Measurements from ENCODE around the gene TMEM87B.
"Not testable (repeated sequence)": the region's sequence is repeated elsewhere in the genome, so short reads cannot be mapped to it uniquely, and the experiment has no call there.

The TMEM87B gene

DNA sequence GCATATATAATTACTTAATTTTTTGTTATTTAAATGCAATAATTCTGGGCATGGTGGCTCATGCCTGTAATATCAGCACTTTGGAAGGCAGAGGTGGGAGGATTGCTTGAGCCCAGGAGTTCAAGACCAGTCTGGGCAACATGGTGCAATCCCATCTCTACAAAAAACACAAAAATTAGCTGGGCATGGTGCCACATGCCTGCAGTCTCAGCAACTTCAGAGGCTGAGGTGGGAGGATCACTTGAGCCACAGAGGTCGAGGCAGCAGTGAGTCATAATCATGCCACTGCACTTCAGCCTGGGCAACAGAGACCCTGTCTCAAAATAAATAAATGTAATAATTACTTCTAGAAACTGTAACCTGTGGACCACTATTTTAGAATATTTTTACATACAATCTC is 21.5 kb upstream of the TMEM87B start:
- no peak for DNase-seq (ENCODE audit: low read depth, low spot score)

DNA sequence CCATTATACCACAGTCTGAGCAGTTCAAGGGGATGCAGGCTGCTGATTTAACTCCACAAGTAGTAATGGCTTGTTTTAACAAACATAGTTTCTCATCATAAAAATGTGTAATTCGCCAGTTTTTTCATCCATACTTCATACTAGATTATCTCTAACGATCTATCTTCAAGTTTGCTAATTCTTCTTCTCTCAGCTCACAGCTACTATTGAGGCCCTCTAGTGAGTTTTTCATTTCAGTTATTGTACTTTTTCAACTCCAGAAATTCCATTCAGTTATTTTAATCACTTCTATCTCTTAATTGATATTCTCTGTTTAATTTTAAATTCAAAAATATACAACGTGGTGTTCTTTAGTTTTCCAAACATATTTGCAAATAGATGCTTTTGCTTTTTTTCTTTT is 20.1 kb upstream of the TMEM87B start:
- DNase-seq (ENCODE audit: low read depth, low spot score), result no peak

DNA sequence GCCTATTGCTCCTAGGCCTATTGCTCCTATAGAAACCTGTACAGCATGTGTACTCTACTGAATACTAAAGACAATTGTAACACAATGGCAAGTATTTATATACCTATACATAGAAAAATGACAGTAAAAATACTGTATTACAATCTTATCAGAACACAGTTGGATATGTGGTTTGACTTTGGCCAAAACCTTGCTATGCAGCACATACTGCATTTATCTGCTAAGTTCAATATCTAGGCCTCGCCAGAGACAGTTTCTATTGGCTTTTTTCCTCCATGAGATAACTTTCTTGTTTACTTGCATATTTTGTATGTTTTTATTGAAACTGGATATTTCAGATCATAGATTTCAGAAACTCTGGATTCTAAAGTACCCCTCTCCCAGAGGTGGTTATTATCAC is 19.3 kb upstream of the TMEM87B start:
- DNase-seq (ENCODE audit: low read depth, low spot score), result no peak

DNA sequence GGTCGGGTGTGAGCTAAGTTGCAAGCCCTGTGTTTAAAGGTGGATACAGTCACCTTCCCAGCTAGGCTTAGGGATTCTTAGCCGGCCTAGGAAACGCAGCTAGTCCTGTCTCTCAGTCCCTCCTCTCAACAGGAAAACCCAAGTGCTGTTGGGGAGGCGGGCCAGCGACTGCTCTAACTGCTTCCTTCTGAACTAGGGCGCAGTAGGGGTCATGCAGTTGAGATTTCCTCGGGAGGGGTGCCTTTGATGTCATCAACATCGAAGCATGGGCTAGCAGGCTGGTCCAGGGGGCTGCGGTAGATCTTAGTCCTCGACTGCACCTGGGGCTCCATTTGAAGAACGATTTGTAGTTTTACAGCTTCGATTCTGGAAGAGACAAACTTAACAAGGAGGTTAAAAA is 15.5 kb upstream of the TMEM87B start:
- not testable (repeated sequence) for DNase-seq (ENCODE audit: low read depth, low spot score)

DNA sequence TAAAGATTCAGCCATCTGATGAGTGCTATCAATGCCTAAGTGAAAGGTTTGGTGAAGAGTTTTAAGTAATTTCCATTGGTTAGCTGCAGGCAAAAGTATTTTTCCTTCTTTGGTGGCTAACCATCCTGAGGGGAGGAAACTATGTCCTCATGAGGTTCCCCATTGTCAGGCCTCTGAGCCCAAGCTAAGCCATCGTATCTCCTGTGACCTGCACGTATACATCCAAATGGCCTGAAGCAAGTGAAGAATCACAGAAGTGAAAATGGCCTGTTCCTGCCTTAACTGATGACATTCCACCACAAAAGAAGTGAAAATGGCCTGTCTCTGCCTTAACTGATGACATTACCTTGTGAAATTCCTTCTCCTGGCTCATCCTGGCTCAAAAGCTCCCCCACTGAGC is 15.0 kb upstream of the TMEM87B start:
- not testable (repeated sequence) for DNase-seq (ENCODE audit: low read depth, low spot score)

DNA sequence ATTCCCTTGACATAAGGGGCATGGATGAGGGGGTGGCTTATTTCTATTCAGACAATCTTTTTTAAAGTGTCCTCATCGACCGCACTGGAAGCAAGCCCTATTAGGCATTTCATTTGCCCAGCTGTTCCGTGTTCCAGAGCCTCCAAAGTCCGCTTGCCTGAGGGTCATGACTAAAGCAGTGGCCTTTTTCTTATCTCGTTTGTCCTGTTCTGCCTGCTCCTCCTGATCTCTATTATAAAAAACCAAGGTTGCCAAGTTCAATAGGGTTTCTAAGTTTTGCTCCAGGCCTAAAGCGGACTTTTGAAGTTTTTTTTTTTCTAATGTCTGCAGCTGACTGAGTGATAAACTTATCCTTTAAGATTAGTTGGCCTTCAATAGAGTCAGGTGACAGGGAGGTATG is 13.6 kb upstream of the TMEM87B start:
- not testable (repeated sequence) for DNase-seq (ENCODE audit: low read depth, low spot score)

DNA sequence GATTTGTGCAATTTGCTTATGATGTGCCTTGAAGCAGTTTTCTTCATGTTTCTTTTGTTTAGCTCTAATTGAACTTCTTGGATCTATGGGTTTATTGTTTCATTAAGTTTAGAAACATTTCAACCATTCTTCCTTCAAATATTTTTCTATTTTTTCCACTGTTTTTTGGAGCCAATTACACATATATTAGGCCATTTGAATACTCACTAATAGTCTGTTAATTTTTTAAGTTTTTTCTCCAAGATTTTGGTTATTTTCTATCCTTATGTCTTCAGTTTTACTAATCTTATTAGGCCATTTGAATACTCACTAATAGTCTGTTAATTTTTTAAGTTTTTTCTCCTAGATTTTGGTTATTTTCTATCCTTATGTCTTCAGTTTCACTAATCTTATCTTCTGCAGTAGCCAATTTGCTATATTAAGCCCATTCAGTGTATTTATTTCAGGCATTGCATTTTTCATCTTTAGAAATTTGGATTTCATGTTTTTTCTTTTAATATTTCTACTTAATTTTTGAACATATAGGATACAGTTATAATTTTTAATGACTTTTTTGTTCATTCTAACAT is 9.5 kb upstream of the TMEM87B start:
- no peak for DNase-seq (ENCODE audit: low read depth, low spot score)

DNA sequence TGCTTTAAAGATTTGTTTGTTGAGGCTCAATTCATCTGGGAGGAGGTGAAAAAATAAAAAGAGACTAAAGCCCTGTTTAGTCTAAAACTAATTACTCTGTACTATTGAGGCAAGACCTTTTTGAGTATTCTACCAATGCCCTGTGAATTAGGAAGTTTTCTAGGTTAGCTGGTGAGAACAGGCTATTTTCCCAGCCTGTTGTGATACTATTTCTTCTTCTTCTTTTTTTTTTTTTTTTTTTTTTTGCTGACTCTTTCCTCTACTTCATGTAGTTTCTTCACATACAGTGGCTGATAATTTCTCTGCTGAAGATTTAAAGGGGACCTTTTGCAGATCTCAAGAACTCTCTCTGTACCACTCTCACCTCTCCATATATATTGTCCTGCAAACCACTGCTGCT is 8.8 kb upstream of the TMEM87B start:
- DNase-seq (ENCODE audit: low read depth, low spot score), result no peak

DNA sequence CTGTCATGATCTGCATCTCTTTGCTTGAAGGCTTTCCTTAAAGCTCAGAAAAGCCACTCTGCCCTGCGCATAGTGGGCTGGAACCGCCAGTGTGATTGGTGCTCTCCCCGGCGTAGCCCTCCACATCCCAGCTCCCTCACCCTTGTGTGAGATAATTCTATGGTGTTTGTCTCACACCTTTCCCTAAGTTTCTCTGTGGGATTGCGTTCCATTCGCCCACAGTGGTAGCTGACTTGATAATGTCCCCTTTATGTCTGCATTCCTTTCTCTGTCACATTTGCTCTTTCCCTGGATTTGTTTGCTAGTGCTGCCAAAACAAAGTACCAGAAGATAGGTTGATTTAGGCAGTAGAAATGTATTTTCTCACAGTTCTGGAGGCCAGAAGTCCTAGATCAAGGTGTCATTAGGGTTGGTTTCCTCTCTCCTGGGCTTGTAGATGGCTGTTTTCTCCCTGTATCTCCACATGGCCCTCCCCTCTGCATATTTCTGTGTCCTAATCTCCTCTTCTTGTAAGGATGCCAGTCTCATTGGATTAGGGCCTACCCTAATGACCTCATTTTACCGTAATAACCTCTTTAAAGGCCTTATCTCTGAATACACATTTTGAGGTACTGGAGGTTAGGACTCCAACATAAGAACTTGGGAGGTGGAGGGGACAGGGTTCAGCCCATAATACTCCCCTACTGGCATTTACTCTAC is 7.4 kb upstream of the TMEM87B start:
- DNase-seq (ENCODE audit: low read depth, low spot score), result no peak

DNA sequence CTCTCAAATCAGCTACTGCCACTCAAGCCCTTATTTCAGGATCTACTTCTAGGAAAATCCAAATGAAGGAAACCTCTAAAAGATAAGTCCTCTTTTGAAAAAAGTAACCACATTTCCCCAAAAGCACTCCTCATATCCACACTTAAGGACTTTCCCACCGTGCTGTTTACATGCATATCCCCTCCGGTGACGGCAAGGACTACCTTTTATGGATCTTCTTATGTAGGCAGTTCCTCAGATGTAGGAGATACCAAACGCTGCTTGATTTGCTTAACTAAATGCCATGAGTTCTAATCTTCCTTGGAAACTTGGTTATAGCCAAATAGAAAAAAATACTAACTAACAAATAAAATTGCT is 6.9 kb upstream of the TMEM87B start:
- DNase-seq (ENCODE audit: low read depth, low spot score), result no peak

DNA sequence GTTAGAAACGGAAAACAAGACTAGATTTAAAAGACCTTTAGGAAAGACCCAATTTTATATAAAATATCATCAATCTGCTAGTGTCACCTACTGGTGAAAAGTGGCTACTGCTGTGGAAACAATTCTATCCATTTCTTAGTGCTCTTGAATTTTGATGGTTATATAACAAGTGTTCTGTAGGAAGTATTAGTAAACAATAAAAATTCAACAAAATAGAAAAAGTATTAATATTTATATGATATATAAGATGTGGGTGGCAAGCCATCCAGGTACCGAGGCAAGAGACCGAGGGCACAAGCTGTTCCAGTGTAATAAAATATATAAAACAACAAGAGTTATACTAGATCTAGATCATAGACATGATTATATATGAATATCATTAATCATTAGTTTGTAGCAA is 6.2 kb upstream of the TMEM87B start:
- DNase-seq (ENCODE audit: low read depth, low spot score), result no peak

DNA sequence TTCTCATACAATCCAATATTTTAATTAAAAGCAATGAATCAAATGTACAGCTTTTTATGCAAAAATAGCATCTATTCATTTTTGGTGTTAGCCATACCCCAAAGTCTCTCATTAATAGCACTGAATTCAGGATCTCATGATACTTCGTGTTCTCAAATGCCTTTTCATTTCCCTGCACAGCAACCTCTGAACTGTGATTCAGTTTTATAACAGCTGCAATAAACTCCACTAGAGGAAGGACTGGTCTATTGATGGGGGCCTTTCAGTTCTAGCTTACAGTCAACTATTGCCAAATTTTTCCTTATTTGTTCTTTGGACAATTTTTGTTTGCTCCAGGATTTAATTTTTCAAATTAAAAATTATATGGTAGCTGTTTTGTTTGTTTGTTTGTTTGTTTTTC is 4.8 kb upstream of the TMEM87B start:
- DNase-seq (ENCODE audit: low read depth, low spot score), result no peak

DNA sequence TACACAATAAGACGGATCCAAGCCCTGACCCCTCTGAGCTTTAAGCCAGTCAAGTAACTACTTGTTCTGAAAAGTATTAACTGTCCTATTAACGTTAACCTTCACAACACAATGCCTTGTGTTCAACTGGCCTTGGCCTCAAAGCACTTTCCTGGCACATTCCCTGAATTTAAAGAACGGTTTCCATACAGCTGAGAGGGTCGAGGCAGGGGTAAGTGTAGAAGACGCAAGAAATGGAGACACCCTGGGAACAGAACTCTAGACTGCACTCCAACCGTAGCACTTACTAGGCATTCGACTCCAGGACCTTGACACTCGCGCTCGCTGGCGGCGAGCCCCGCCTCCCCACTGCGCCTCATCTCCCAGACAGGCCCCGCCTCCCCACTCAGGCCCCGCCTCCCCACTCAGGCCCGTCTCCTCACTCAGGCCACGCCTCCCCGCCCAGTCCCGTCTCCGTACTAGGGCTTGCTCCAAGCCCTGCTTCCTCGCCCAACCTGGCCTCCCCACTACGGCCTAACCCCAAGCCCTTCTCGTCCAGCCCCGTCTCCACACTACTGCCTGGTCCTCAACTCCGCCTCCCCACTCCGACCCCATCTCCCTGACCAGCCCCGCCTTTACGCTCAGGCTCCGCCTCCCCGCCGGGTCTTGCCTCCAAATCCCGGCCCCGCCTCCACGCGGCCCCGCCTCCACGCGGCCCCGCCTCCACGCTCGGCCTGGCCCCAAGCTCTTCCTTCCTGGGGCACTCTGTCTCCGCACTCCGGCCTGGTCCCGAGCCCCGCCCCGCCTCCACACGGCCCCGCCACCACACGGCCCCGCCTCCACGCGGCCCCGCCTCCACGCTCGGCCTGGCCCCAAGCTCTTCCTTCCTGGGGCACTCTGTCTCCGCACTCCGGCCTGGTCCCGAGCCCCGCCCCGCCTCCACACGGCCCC is 887 bp upstream of the TMEM87B start:
- DNase-seq (ENCODE audit: low read depth, low spot score), result peak; percentile 95

DNA sequence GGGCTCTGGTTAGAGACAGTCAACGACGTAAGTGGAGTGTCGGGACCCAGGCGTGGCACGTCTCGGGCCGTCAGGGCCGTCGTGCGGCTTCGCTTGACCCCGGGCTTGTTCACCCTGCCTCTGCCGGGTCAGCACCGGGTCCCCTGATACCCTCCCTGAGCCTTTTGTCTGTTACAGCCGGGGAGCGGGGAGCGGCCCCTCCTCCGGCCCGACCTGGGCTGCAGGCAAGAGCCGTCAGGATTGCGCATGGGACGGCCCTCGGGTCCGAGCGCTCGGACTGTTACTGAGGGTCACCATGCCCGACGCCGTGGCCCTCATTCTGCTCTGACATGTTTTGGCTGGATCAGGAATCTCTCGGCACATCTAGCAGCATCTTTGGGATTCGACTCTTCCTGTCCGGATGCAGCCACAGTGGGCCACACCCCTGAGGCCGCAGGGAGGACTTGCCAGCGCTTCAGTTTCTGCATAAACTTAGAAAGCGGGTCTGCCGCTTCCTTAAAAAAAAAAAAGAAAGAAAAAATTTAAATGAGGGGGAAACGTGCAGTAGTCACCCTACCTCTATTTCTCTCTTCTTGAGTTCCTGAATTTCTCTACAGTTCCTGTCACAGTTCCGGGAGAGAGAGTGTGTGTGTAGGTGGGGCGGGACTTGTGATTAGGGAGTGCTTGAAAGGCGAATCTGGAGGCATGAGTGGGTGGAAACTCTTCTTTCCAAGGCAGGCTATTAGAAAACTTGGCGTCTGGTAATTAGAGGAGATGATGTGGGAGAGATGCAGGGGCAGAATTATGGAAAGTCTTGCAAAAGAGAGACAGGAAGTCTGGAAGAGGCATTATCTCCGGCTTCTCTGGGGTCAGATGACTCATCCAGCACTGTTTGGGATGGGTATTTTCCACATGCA is 909 bp downstream of the TMEM87B start:
- no peak for DNase-seq (ENCODE audit: low read depth, low spot score)

DNA sequence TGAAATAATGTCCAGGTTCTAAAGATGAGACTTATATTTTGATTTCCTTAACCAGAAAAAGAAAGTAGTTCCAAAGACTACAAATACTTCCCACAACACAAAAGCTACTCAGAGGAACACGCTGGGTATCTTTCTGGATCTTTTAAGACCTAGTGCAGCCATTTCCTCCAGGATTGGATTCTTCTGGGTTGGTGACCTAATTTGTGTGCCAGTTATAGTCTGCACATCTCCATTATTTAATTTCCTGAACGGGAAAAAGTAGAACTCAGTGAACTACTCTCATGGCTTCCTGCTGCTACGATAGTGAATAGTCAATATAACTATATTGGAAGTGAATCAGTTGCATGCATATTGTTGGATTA is 1.5 kb downstream of the TMEM87B start:
- no peak for DNase-seq (ENCODE audit: low read depth, low spot score)

DNA sequence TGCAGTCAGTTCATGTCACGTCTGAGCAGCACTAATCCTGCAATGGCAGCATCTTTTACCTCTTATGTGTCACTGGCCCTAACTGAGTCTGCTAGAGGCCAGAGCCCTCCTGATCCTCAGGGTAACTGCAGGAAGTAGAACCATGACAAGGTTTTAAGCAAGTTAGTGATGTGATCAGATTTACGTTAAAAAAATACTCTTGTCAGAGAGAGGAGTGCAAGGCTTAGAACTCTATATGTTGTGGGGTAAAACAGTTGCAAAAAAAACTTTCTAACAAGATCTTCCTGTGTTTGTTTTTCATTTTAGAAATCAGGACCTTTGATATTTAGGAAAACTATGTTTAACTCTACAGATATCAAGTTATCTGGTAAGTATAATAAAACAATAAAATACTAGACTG is 4.6 kb downstream of the TMEM87B start:
- DNase-seq (ENCODE audit: low read depth, low spot score), result no peak

DNA sequence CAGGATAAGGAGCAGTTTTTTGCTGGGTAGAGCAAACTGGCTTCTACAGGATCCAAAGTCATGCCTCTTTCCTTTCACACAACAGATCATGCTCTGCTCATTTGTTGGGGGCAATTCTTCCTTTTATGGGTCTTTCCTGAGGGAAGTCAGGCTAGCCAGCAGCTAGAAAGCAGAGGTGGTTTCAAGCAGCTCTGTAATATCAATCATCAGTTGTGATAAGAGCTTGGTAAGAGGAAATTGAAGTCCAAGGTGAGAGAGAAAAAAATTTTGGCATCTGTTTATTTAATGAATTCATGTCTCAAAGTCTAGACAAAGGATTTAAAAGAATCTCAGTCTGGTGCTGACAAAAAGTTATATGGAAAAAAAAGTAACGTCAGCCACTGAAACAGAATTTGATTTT is 6.2 kb downstream of the TMEM87B start:
- no peak for DNase-seq (ENCODE audit: low read depth, low spot score)

DNA sequence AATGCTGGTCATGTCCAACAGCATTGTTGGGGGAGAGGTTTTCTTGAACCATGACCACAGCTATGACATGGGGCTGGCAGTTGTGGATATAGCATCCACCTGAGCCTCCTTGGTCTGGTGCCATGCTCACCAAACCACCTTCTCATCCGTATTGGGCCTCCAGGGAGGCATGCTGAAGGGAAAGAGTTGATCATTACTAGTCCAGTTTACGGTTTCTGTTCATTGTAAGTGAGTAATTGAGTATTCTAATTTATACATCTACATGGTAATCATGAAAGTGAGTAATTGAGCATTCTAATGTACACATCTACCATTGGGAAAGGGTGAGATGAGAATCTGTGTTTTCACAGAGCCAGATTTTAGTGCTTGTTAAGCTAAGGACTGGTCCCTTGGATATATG is 6.8 kb downstream of the TMEM87B start:
- DNase-seq (ENCODE audit: low read depth, low spot score), result no peak

DNA sequence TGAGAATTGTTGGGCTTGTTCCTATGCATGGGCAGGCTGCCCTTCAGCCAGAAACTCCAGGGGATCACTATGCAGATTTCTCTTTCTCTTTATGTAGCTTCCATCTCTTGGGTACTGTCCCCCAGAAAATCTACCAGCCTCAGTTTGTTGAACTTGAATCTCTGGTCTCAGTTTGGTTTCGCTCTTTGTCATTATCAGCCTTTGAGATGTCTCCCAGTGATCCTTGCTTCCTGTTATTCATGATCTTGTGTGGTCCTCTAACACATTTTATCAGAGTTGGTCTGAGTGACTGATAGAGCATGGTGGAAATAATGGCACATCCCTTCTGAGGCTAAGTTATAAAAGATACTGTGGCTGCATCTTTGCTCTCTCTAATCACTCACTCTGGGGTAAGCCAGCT is 7.8 kb downstream of the TMEM87B start:
- no peak for DNase-seq (ENCODE audit: low read depth, low spot score)

DNA sequence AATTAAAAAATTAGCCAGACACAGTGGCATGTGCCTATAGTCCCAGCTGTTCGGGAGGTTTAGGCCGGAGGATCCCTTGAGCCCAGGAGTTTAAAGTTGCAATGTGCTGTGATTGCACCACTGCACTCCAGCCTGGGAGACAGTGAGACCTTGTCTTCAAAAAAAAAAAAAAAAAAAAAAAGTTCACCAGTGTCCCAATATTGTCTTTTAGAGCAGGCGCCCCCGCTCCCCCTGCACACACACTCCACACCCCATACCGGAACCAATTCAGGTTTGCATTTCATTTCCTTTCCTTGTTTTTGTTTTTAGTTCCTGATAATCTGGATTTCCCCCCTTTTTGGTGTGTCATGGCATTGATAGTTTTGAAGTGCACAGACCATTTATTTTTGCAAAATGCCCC is 10.4 kb downstream of the TMEM87B start:
- no peak for DNase-seq (ENCODE audit: low read depth, low spot score)

DNA sequence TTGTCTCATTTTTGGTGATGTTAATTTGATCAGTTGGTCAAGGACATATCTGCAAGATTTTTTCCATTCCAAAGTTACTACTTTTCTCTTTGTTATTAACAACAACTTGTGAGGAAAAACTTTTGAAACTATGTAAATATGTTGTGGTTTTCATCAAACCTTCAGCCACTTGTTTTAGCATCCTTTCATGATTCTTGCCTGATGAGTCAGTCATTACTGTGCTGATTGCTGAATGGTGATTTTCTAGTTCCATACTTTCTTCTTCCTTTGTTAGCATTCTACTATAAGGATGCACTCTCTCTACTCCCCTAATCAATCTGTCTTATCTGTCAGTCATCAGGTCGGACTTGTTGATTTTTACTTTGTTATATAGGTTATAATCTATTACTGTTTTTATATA is 10.9 kb downstream of the TMEM87B start:
- no peak for DNase-seq (ENCODE audit: low read depth, low spot score)

DNA sequence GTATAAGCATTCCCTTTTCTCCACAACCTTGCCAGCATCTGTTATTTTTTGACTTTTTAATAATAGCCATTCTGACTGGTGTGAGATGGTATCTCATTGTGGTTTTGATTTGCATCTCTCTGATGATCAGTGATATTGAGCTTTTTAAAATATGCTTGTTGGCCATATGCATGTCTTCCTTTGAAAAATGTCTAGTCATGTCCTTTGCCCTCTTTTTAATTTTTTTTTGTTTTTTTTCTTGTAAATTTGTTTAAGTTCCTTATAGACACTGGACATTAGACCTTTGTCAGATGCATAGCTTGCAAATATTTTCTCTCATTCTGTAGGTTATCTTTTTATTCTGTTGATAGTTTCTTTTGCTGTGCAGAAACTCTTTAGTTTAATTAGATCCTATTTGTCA is 14.7 kb downstream of the TMEM87B start:
- not testable (repeated sequence) for DNase-seq (ENCODE audit: low read depth, low spot score)
